HT1080 (cell line): ENCODE measurements around the gene IFNGR2. TPM values are rescaled to one million over a fixed set of nuclear protein-coding genes. Genes with fewer than 3 reads are reported as not detected.
A peak's percentile ranks its signal among the peaks of the same experiment; 100 is the strongest.
"Not testable (repeated sequence)": the region's sequence is repeated elsewhere in the genome, so short reads cannot be mapped to it uniquely, and the experiment has no call there.

Experiments
- DNase-seq: peaks from one replicate; pipeline ENCODE4 v3.0.0-alpha.2; 2015; ENCODE audit warnings: low read depth
- total RNA-seq: library from RNA; depleted of rRNA; stranded (reverse); fragments of >200 nt; shearing (Covaris generic); gene quantifications from 2 replicates; pipeline ENCODE4 v1.2.3, GENCODE V29; 2014

Gene IFNGR2
- total RNA-seq, 1 experiment from 2014 or later = 47.2 TPM

GRCh38 chr21:33434770-33435360 is 31.7 kb downstream of the IFNGR2 start:
- DNase-seq = peak; percentile 93

DNA sequence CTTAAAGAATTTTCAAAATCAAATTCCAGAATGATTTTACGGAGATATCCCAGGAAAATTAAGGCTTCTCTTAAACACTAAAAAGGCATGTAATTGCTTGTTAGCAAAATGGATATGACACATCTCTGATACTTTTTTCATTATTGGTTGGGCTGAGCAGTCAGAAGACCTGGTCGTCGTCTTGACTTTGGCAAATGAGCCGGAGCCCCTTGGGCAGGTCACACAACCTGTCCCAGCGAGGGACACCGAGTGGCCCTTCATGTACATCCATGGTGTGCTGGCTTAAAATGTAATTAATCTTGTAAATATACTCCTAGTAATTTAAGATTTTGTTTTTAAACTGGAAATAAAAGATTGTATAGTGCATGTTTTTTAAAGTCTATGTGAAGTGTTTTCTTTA is 33.9 kb downstream of the IFNGR2 start:
- no peak for DNase-seq

GRCh38 chr21:33441489-33442477 is 38.6 kb downstream of the IFNGR2 start:
- peak; percentile 86 for DNase-seq

GRCh38 chr21:33443194-33443593 is 40.0 kb downstream of the IFNGR2 start:
- DNase-seq = no peak

GRCh38 chr21:33444499-33444898 is 41.3 kb downstream of the IFNGR2 start:
- no peak for DNase-seq

DNA sequence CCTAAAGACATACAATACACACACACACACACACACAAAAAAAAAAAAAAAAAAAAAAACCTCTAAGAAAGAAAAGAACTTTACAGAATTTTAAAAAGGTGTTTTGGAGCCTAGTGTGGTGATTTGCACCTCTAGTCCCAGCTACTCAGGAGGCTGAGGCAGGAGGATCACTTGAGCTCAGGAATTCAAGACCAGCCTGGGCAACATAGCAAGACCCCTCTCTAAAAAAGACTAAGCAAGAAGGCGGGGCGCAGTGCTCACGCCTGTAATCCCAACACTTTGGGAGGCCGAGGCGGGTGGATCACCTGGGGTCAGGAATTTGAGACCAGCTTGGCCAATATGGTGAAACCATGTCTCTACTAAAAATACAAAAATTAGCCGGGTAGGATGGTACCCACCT is 43.4 kb downstream of the IFNGR2 start:
- DNase-seq = not testable (repeated sequence)

GRCh38 chr21:33449616-33450015 is 46.4 kb downstream of the IFNGR2 start:
- no peak for DNase-seq

GRCh38 chr21:33451634-33452071 is 48.4 kb downstream of the IFNGR2 start:
- DNase-seq = peak; percentile 49

DNA sequence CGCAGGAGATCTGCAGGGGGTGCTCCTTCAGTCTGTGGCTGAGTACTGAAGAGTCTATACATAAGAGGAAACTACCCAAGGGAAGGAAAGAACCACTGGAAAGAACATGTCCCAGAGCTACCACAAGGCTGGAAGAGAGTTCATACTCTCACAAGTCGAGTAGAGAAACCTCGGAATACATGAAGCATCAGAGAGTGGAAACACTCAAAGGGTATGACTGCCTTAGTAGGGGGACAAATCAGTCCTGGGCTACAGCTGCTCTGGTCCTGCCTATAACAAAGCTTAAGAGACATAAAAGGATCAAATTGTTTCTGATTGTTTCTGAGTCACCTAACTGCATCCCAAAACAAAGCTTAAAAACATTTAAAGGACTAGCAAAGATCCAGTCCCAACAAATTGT is 49.1 kb downstream of the IFNGR2 start:
- no peak for DNase-seq

- no peak for DNase-seq
Observed at GRCh38 chr21:33455686-33456446, 52.7 kb downstream of the IFNGR2 start.

- DNase-seq = no peak
Observed at GRCh38 chr21:33458861-33459260, 55.6 kb downstream of the IFNGR2 start.

DNA sequence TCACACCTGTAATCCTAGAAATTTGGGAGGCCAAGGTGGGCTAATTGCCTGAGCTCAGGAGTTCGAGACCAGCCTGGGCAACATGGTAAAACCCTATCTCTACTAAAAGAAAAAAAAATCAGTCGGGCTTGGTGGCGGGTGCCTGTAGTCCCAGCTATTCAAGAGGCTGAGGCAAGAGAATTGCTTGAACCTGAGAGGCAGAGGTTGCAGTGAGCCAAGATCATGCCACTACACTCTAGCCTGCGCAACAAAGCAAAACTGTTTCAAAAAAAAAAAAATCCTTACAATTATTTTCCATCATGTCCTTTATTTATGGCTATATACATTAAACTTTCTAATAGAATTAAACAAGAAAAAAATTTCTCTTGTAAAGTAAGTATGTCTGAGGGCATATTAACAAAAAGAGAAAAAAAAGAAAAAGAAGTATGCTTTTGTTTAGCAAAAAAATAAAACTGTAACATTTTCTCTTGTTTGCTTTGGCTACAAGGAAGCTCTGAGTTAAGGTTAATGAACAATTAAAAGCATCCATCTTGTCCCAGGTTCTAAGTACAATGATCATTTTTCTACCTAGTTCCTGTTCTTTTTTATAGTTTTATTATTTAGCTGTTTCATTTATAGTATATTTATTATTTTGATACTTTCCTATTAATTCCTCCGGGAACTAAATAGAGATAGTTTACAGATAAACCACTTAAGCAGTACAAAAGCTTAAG is 58.5 kb downstream of the IFNGR2 start:
- DNase-seq = no peak

- DNase-seq = not testable (repeated sequence)
Observed at GRCh38 chr21:33469183-33469582, 66.0 kb downstream of the IFNGR2 start.

DNA sequence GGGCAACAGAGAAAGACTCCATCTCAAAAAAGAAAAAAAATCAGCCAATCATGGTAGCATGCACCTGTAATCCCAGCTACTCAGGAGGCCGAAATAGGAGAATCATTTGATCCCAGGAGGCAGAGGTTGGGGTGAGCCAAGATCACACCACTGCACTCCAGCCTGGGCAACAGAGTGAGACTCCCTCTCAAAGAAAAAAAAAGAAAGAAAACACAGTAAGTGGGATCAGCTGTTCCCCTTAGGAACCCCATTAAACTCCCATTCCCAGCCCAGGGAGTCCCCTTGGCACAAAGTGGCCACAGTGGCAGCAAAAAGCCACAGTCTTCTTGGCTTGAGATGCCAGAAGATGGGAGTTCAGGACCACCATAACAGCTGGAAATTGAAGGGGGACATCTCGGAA is 67.5 kb downstream of the IFNGR2 start:
- no peak for DNase-seq

DNA sequence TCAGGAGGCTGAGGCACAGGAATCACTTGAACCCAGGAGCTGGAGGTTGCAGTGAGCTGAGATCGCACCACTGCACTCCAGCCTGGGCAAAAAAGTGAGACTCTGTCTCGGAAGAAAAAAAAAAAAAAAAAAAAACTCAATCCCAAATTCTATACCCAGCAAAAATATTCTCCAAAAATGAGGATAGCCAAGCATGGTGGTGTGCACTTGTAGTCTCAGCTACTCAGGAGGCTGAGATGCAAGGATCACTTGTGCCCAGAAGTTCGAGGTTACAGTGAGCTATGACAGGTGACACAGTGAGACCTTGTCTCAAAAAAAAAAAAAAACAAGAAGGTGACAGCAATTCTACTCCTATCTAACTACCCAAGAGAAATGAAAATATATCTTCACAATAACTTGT is 70.1 kb downstream of the IFNGR2 start:
- no peak for DNase-seq

- DNase-seq = no peak
Observed at GRCh38 chr21:33477066-33477465, 73.9 kb downstream of the IFNGR2 start.

- DNase-seq = no peak
Observed at GRCh38 chr21:33478182-33478581, 75.0 kb downstream of the IFNGR2 start.

GRCh38 chr21:33478935-33479678 is 75.9 kb downstream of the IFNGR2 start:
- no peak for DNase-seq

DNA sequence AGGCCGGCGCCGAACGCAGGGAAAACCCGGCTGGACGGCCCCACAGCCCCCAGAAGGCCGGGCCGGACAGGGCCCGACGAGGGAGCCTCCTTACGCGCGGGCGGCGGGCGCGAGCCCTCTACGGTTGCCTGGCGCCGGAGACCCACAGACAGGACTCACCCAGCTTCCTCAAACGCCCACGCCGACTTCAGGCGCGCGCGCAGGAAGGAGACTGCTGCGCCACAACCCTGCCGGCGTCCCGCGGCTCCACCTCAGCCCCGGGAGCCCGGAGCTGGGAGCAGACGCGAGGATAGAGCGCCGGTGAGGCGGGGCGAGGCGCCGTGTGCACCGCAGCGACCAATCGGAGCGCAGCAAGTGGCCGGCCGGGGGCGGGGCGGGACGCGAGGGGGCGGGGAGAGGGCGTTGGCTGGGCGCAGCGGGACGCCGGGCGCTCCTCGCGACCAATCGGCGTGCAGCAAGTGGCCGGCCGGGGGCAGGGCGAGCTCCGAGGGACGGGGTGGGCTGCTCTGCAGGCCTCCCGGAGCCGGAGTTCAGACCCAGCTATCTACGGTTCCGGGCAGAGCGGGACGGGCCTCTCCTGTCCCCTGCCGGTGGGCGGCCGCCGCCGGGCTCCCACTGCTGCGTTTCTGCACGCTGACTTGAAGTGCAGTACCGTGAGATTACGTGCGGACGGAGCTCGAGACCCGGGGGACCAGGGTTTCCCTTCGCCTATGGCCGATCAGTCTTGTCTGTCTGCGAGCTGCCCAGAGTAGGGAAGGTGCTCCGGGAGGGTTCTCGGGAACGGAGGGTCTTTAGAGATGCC is 76.7 kb downstream of the IFNGR2 start, which contains the start of gene TMEM50B:
Gene TMEM50B (minus strand): TSS at position 296 of the 802 bp plus-strand sequence. CDS start 11,089 bp downstream, outside the sequence.
- peak; percentile 90 for DNase-seq
